Peyer's patch (tissue), 4 donors: ENCODE results near the gene XPNPEP2.

ENCODE experiments used
- POLR2A ChIP-seq, 2 donors: fragments of 450-650 bp; IDR thresholded peaks; one replicate each; pipeline ENCODE4 v1.5.1; 2017; ENCODE audit warnings: antibody characterized with exemption in 2 of 2, mild to moderate bottlenecking in 2 of 2, moderate library complexity in 2 of 2
- TF ChIP-seq, protein P1 (sequence below), 6 experiments: fragments of 450-650 bp in 4 of 6; fragments of 200-600 bp in 2 of 6; sonication (generic) in 1 of 6; IDR thresholded peaks; one replicate each; pipeline ENCODE4 v1.5.1; 2017 to 2019; ENCODE audit warnings: antibody characterized with exemption in 6 of 6, mild to moderate bottlenecking in 3 of 6, moderate library complexity in 1 of 6

DNA sequence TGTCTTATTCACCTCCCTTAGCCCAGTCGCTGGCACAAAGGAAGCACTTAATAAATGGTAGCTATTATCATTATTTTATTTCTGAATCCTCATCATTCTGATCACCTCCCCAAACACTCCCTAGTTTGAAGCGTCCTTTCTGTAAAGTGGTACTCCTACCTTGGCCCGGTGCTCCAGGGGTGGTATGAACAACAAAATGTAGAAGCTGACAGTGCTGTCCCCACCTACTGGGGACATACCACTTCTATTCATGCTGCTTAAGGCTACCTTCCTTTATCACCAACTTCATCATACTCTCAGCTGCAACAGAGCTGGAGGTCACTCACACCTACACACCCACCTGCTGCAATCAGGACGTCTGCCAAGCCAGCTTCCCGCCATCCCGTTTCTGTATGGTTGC lies 43.2 kb upstream of the XPNPEP2 start:
- TF ChIP-seq, protein P1, sequence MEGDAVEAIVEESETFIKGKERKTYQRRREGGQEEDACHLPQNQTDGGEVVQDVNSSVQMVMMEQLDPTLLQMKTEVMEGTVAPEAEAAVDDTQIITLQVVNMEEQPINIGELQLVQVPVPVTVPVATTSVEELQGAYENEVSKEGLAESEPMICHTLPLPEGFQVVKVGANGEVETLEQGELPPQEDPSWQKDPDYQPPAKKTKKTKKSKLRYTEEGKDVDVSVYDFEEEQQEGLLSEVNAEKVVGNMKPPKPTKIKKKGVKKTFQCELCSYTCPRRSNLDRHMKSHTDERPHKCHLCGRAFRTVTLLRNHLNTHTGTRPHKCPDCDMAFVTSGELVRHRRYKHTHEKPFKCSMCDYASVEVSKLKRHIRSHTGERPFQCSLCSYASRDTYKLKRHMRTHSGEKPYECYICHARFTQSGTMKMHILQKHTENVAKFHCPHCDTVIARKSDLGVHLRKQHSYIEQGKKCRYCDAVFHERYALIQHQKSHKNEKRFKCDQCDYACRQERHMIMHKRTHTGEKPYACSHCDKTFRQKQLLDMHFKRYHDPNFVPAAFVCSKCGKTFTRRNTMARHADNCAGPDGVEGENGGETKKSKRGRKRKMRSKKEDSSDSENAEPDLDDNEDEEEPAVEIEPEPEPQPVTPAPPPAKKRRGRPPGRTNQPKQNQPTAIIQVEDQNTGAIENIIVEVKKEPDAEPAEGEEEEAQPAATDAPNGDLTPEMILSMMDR (IDR thresholded peaks at IDR 0.05), result no peak
- TF ChIP-seq POLR2A (IDR thresholded peaks at IDR 0.05), result no peak
